ENCODE data around the gene SAMD1.

Gene SAMD1

GRCh38 chr19:14090509-14091080, at the start of gene SAMD1:
Gene SAMD1 (minus strand): TSS chr19:14090751.
- DNase-seq, result peak; percentile 46 to 88 (median 74)

DNA sequence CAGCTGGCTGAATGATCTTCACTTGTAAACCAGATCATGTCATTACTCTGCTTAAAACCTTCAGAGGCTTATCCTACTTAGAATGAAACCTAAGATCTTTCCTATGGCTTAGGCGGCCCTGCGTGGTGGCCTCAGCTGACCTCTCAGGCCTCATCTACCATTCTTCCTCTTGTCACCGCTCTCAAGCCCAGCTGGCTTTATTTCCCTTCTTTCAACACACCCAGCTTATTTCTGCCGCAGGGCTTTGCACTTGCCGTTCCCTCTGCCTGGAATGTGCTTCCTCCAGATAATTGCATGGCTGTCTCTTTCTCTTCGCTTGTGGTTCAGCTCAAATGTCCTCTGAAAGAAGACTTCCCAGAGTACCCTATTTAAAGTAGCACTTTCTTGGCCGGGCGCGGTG, 49.4 kb upstream of the SAMD1 start:
- DNase-seq, result no peak

- DNase-seq, result no peak
Observed at GRCh38 chr19:14138576-14139265, 48.2 kb upstream of the SAMD1 start.

DNA sequence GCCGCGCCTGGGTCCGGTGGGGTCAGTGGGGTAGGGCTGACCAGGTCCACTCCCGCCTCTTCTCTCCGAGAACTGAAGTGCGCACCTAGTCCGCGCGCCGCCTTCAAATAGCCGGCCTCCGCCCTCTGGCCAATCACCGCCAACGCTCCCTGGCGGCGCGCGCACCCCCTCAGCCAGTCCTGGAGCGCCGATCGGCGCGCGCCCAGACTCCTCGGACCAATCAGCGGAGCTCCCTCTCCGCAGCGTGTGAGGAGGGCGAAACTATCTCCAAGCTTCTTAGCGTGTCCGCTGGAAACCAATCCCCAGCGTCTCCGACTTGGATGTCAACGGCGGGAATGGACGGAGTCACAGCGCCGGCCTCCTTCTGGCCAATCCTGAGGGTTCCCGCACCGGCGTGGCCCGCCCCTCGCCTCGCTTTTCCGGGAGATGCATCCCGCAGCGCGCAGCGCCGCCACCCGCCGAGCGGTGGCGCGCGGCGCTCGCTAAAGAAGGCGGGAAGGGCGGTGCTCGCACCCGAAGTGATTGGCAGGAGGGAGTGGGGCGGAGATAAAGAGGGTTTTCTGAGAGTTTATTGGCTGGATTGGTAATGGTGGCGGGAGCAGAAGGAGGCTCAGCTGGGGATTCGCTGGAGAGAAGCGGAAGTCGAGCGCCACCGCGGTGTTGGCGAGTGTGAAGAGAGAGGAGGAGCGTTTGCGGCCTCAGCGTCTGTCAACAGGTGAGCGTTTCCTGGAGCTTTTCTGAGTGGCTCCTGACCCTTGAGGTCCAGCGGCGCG, 46.1 kb upstream of the SAMD1 start, which contains the start of gene ASF1B:
ASF1B (minus strand) TSS at position 81 of the 773 bp plus-strand sequence. CDS start 133 bp downstream, outside the sequence.
- peak; percentile 99 for DNase-seq

- DNase-seq, result no peak
Observed at GRCh38 chr19:14135985-14136508, 45.5 kb upstream of the SAMD1 start.

DNA sequence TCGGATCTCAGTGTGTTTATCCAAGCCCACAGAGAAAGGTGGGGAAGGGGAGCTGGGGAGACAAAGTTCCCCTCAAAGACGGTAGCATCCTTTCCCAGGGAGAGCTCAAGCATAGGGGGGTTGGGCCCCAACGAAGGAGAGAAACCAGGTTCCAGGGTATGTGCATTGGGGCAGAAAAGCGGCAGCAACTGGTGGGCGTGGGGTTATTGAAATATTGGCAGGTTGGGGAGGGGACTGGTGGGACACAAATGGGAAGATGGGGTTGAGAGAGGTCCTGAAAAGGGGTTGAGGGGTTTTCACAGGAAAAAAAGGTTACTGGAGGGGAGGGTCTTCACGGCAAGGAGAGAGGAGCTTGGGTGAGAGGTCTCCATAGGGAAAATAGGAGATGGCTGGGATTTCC, 44.8 kb upstream of the SAMD1 start:
- no peak for DNase-seq

- no peak for DNase-seq
Observed at GRCh38 chr19:14127929-14128509, 37.5 kb upstream of the SAMD1 start.

- DNase-seq, result no peak
Observed at GRCh38 chr19:14127176-14127575, 36.6 kb upstream of the SAMD1 start.

GRCh38 chr19:14122924-14123323, 32.4 kb upstream of the SAMD1 start:
- DNase-seq, result no peak

DNA sequence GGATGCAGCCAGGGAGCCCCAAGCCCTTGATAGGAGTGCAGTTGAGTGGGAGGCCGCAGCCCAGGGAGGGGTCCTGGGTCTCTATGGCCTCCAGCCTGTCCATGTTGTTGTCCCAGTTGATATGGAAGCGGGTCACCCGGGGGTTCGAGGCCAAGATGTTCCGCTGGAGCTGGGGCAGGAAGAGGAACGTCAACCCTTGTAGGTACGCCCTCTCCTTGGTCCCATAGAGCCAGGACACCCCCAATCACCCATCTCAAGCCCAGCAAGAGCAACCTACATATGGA, 29.9 kb upstream of the SAMD1 start:
- DNase-seq, result no peak

- DNase-seq, result no peak
Observed at GRCh38 chr19:14119644-14120496, 29.3 kb upstream of the SAMD1 start.

- DNase-seq, result no peak
Observed at GRCh38 chr19:14119146-14119545, 28.6 kb upstream of the SAMD1 start.

- DNase-seq, result peak in 2 of 4 experiments; percentile 21 to 38
Observed at GRCh38 chr19:14118165-14119051, 27.9 kb upstream of the SAMD1 start.

DNA sequence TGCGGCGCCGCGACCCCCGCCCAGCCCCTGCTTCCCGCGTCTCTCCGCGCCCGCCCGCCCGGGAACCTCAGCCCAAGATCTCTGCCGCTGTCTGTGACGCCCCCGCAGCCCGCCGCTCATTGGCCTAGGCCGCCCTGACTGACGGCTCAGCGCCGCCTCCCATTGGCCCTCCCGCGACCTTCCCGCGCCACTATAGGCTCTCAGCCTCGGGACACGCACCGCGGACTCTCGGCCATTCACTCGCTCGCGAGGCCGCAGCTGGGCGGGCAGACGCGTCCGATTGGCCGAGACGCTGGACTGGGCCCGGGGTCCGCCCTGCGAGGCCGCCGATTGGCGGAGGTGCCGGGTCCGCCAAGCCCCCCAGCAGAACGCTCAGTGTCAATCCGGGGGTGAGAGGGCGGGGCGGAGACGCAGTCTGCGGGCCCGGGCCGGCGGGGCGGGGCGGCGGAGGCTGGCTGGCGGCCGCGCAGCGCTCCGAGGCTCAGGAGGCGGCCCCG, 27.2 kb upstream of the SAMD1 start, which contains the start of gene PRKACA:
PRKACA (minus strand) TSS at position 95 of the 497 bp plus-strand sequence. CDS start 215 bp downstream, outside the sequence.
- peak; percentile 95 to 98 (median 96) for DNase-seq

DNA sequence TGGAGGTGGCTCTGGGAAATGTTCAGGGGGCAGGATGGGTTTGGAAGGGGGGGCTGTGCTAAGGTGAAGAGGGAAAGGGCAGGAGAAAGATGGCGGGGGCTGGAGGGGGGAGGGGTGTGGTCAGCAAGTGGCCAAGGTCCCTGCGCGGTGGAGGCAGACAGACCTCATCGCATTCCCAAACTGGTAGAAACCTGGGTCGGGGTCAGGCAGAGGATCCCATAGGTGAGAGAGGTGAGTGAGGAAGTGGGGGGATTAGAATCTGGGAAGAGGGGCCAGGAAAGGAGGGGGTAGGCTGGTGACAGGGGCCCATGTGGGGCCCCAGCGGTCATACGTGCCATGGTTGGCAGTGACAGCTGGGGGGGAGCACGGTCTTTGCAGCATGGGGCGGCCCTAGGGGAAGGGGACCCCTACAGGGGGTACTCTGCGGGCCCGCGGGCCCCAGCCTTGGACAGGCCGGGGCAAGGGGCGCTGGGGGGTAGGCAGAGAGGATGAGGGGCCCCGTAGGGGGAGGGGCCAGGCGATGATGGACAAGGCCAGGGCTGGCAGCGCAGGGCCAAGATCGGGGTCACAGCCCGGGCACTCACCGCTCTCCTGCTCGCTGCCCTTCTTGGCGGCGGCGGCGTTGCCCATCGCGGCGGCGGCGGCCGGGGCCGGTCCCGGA, 26.5 kb upstream of the SAMD1 start:
- DNase-seq, result peak in 1 of 4 experiments; percentile 24

- no peak for DNase-seq
Observed at GRCh38 chr19:14116525-14116917, 26.0 kb upstream of the SAMD1 start.

GRCh38 chr19:14115756-14116155, 25.2 kb upstream of the SAMD1 start:
- DNase-seq, result no peak

DNA sequence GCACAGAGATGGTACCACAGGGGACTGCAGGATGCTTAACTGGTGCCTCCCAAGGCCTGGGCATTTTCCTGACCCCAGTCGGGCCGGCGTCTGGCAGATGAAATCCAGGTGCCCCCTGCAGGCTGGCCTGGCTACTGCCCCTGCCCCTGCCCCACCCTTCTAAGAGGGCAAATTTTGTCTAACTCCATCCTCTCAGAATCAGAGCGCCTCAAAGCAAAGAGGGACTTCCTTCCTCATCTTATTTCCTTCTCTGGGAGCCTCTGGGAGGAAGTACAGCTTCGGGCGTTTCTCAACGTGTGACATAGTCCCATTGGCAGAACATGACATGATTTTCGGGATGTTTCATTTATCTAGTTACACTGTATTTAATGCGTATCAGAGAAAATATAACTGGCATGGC, 24.3 kb upstream of the SAMD1 start:
- DNase-seq, result peak in 2 of 4 experiments; percentile 8 to 19

DNA sequence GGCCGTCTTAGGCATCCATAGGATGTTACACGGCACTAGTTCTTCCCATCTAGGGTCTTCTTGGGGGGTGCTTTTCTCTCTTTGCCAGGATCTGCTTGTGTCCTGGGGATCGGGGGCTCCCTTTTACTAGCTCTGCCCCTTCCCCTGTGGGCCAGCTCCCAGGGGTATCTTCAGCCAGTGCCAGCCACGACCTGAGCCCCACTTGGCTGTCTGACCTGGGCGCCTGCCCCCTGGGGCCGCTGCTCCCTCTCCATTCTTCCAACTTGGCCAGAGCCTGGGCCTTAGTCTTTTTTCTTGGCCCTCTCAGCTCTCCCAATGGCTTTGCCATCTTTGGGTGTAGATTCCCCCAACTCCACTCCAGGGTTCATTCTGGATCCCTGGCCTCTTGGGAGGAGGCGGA, 23.9 kb upstream of the SAMD1 start:
- no peak for DNase-seq

DNA sequence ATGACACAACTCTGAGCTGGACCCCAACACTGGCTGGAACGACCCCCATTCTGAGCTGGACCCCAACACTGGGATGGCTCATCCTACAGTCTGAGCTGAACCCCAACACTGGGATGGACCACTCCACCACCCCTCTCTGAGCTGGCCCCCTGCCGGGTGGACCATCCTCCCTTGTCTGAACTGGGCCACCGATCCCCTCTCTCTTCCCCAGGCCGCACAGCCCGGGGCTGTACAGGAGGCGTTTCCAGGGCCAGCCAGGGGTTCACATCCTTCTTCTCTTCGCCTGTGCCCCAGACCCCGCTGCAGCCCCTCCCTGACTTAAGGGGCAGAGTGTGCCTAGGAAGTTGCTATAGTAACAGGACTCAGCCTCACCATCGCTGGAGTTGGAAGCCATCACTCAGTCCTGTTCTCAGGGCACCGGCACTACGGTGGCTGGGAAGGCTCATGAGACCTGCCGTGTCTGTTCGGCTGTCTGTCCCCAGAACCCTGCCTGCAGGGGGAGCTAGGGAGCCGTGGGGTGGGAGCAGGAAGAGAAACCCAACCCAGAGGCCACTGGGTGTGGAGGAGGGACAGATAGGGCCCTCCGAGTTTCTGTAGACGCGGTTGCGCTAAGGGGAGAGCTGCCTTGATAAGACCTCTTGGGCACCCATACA, 23.3 kb upstream of the SAMD1 start:
- peak in 1 of 4 experiments; percentile 22 for DNase-seq

Data from activated naive CD4-positive, alpha-beta T cell (primary cell).